A549 (cell line): ENCODE measurements around the gene SCAMP1. TPM values are rescaled to one million over a fixed set of nuclear protein-coding genes. Genes with fewer than 3 reads are reported as not detected.

ENCODE experiments used
- ATAC-seq, 2 experiments: fragments of 200-7000 bp in 1 of 2; fragments of >200 bp in 1 of 2; cut with Nextera tagmentation in 1 of 2; cut with Tn5 transposase in 1 of 2; 3 replicates each; pipeline versions ENCODE4 v1.8.0 to v1.9.1; 2018 to 2020; ENCODE audit warnings: mild to moderate bottlenecking in 1 of 2, moderate library complexity in 1 of 2
- CTCF ChIA-PET: fragments of 300-600 bp; sonication (Branson Sonifier 250); formaldehyde crosslinking; extraction: SDS; loops from one replicate; lab custom pipeline; 2021; ENCODE audit warnings: antibody characterized with exemption, inconsistent platforms; lab: Yijun Ruan, JAX
- POLR2A ChIA-PET: fragments of 350-600 bp; formaldehyde crosslinking; extraction: SDS; loops from one replicate; lab custom pipeline; 2021; ENCODE audit warnings: antibody characterized with exemption, inconsistent platforms; lab: Yijun Ruan, JAX
- DNase-seq, 2 experiments: peaks; one replicate each; pipeline versions ENCODE4 v3.0.0 to v3.0.0-alpha.2; 2011 to 2016; ENCODE audit warnings: low read depth in 1 of 2, low spot score in 1 of 2
- FAIRE-seq: peaks from 2 replicates; lab custom pipeline; 2011; peaks lifted over from hg19 to GRCh38; lab: Jason Lieb, UNC
- H3K27ac ChIP-seq, 2 experiments: fragments of >200 bp; sonication (Bioruptor Twin); formaldehyde crosslinking; 3 replicates each; pipeline ENCODE4 v1.5.1; 2016 to 2017
- H3K4me1 ChIP-seq: fragments of >200 bp; sonication (Bioruptor Twin); formaldehyde crosslinking; 3 replicates; pipeline ENCODE4 v1.6.1; 2016
- H3K4me2 ChIP-seq: fragments of >200 bp; sonication (Bioruptor Twin); formaldehyde crosslinking; 3 replicates; pipeline ENCODE4 v1.6.1; 2016
- H3K4me3 ChIP-seq: fragments of >200 bp; sonication (Bioruptor Twin); formaldehyde crosslinking; 3 replicates; pipeline ENCODE4 v1.5.1; 2016
- H3K9me3 ChIP-seq: fragments of >200 bp; sonication (Bioruptor Twin); formaldehyde crosslinking; 3 replicates; pipeline ENCODE4 v1.6.1; 2016
- BHLHE40 ChIP-seq: IDR thresholded peaks from 2 replicates; pipeline ENCODE4 v1.6.1; 2012; ENCODE audit warnings: low read depth, low read length, inconsistent platforms
- CEBPB ChIP-seq, 2 experiments: fragments of >200 bp in 1 of 2; sonication (Bioruptor Twin) in 1 of 2; formaldehyde crosslinking in 1 of 2; IDR thresholded peaks; 2 replicates each; pipeline ENCODE4 v1.6.1; 2012 to 2016
- CHD2 ChIP-seq: fragments of 150-350 bp; IDR thresholded peaks from 2 replicates; pipeline ENCODE4 v1.6.1; 2014; ENCODE audit warnings: low read length; ENCODE audit not compliant: partially characterized antibody
- EHF ChIP-seq: fragments of 250-450 bp; sonication (Bioruptor Pico); IDR thresholded peaks from 2 replicates; pipeline ENCODE4 v1.5.0; 2020; ENCODE audit warnings: mild to moderate bottlenecking
- EHMT2 ChIP-seq: fragments of 200-600 bp; sonication (generic); IDR thresholded peaks from 2 replicates; pipeline ENCODE4 v1.6.1; 2016; ENCODE audit warnings: antibody characterized with exemption, low read depth, mild to moderate bottlenecking, moderate library complexity
- FOSB ChIP-seq: fragments of 250-450 bp; sonication (Bioruptor Pico); IDR thresholded peaks from 2 replicates; pipeline ENCODE4 v1.5.0; 2020; ENCODE audit warnings: mild to moderate bottlenecking, moderate library complexity
- FOSL2 ChIP-seq, 2 experiments: fragments of 450-650 bp in 1 of 2; fragments of >200 bp in 1 of 2; sonication (Bioruptor Twin) in 1 of 2; formaldehyde crosslinking; IDR thresholded peaks; 2 replicates each; pipeline versions ENCODE4 v1.5.0 to v1.6.1; 2016 to 2020; ENCODE audit warnings: mild to moderate bottlenecking in 1 of 2, moderate library complexity in 1 of 2
- GATA3 ChIP-seq: IDR thresholded peaks from 2 replicates; pipeline ENCODE4 v1.6.1; 2012; ENCODE audit warnings: borderline replicate concordance
- HDAC2 ChIP-seq: fragments of 200-600 bp; sonication (generic); IDR thresholded peaks from 2 replicates; pipeline ENCODE4 v1.6.1; 2016
- HOXA7 ChIP-seq: fragments of 250-450 bp; sonication (Bioruptor Pico); IDR thresholded peaks from 2 replicates; pipeline ENCODE4 v1.5.0; 2020; ENCODE audit warnings: mild to moderate bottlenecking, moderate library complexity
- KDM5A ChIP-seq: fragments of 200-600 bp; sonication (generic); IDR thresholded peaks from 2 replicates; pipeline ENCODE4 v1.6.1; 2016; ENCODE audit warnings: antibody characterized with exemption, mild to moderate bottlenecking
- MAFK ChIP-seq: fragments of 450-650 bp; IDR thresholded peaks from 2 replicates; pipeline ENCODE4 v1.6.1; 2014; ENCODE audit not compliant: partially characterized antibody
- MAZ ChIP-seq: fragments of 150-350 bp; IDR thresholded peaks from 2 replicates; pipeline ENCODE4 v1.6.1; 2014; ENCODE audit warnings: antibody characterized with exemption, low read depth, low read length, borderline replicate concordance
- MYC ChIP-seq: IDR thresholded peaks from 2 replicates; pipeline ENCODE4 v1.6.1; 2012; ENCODE audit warnings: mild to moderate bottlenecking, inconsistent platforms, low read length, improper control_type of control experiment, borderline replicate concordance
- NFE2L2 ChIP-seq: fragments of 150-350 bp; conservative IDR thresholded peaks from 2 replicates; pipeline ENCODE4 v1.6.1; 2014; ENCODE audit warnings: low read length
- NPAS2 ChIP-seq: fragments of 250-450 bp; sonication (Bioruptor Pico); IDR thresholded peaks from 2 replicates; pipeline ENCODE4 v1.8.0; 2022; ENCODE audit warnings: mild to moderate bottlenecking, moderate library complexity, borderline replicate concordance
- POLR2A ChIP-seq: IDR thresholded peaks from 2 replicates; pipeline ENCODE4 v1.6.1; 2012; ENCODE audit warnings: mild to moderate bottlenecking, low read length
- RAD21 ChIP-seq, 2 experiments: fragments of >200 bp in 1 of 2; sonication (Bioruptor Twin) in 1 of 2; formaldehyde crosslinking in 1 of 2; IDR thresholded peaks in 1 of 2; conservative IDR thresholded peaks in 1 of 2; 2 replicates in 1 of 2; 3 replicates in 1 of 2; pipeline ENCODE4 v1.6.1; 2012 to 2018; ENCODE audit warnings: inconsistent platforms in 1 of 2
- RARB ChIP-seq: fragments of 250-450 bp; sonication (Bioruptor Pico); IDR thresholded peaks from 2 replicates; pipeline ENCODE4 v1.8.0; 2021; ENCODE audit warnings: mild to moderate bottlenecking, moderate library complexity
- SMC3 ChIP-seq: fragments of >200 bp; sonication (Bioruptor Twin); formaldehyde crosslinking; IDR thresholded peaks from 3 replicates; pipeline ENCODE4 v1.6.1; 2018; ENCODE audit warnings: inconsistent platforms
- SREBF2 ChIP-seq: fragments of 450-650 bp; IDR thresholded peaks from 2 replicates; pipeline ENCODE4 v1.6.1; 2014; ENCODE audit warnings: mild to moderate bottlenecking, moderate library complexity
- ZFP36 ChIP-seq: fragments of 450-650 bp; IDR thresholded peaks from 2 replicates; pipeline ENCODE4 v1.6.1; 2014; ENCODE audit warnings: borderline replicate concordance; ENCODE audit not compliant: partially characterized antibody
- ZSCAN20 ChIP-seq: fragments of 250-450 bp; sonication (Bioruptor Pico); IDR thresholded peaks from 2 replicates; pipeline ENCODE4 v1.8.0; 2022; ENCODE audit warnings: mild to moderate bottlenecking, moderate library complexity
- polyA plus RNA-seq, 4 experiments: library from polyadenylated mRNA; depleted of rRNA in 3 of 4; stranded (reverse); fragments of >200 nt; fragmentation: RNase III in 1 of 4; extraction: RNeasy Plus Mini Kit Qiagen cat#74134 plus additional on column Dnase treatment in 1 of 4; gene quantifications; 2 replicates in 3 of 4; 3 replicates in 1 of 4; pipeline ENCODE4 v1.2.3, GENCODE V29; 2011 to 2017
- TF ChIP-seq, protein P1 (sequence below): fragments of 250-450 bp; sonication (Bioruptor Pico); IDR thresholded peaks from 2 replicates; pipeline ENCODE4 v1.5.0; 2021; ENCODE audit warnings: mild to moderate bottlenecking, moderate library complexity, borderline replicate concordance
- TF ChIP-seq, protein P2 (sequence below): fragments of 450-650 bp; IDR thresholded peaks from 2 replicates; pipeline ENCODE4 v1.6.1; 2014; ENCODE audit warnings: antibody characterized with exemption
- TF ChIP-seq, protein P3 (sequence below): fragments of 150-350 bp; IDR thresholded peaks from 2 replicates; pipeline ENCODE4 v1.6.1; 2014; ENCODE audit warnings: low read depth, mild to moderate bottlenecking, low read length
- TF ChIP-seq, protein P4 (sequence below): IDR thresholded peaks from 2 replicates; pipeline ENCODE4 v1.6.1; 2012
- TF ChIP-seq, protein P5 (sequence below): fragments of >200 bp; sonication (Bioruptor Twin); formaldehyde crosslinking; IDR thresholded peaks from 3 replicates; pipeline ENCODE4 v1.5.1; 2016
- TF ChIP-seq, protein P6 (sequence below): fragments of >200 bp; sonication (Bioruptor Twin); formaldehyde crosslinking; IDR thresholded peaks from 3 replicates; pipeline ENCODE4 v1.6.1; 2016

Gene SCAMP1
- polyA plus RNA-seq, 2 of the 4 experiments (the other 2 are of a cell fraction), result 23.8 to 42.2 TPM

DNA sequence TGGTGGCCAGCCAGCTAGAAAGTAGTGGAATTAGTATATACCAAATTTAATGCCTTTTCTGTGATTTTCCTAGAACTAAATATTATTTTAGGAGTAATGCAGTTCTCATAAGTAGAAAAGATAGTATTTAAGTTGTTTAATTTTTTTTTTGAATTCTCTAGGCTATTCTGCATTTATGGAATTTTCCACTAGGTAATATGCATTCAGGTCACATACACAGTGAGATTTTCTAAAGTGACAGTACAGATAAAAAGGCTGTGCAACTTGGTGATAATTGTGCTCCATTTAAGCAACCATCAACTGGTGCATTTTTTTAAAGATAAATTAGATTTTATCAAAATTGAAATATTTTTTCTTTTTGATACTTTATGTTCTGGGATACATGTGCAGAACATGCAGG is 111.5 kb downstream of the SCAMP1 start:
- FAIRE-seq, result no peak
- Histone ChIP-seq H3K4me2 (no peak overlapping the region), H3K4me3 (no peak overlapping the region), H3K27ac (no peak overlapping the region), H3K4me1 (0 out of 3 replicates have a peak, but pooled peaks cover 4% of the 10 kb centered on the region), H3K9me3 (no peaks in the 10 kb centered on the region)
- TF ChIP-seq RARB (CRISPR knock-in tag) (no peak), NFE2L2 (no peak), HDAC2 (no peak), EHF (CRISPR knock-in tag) (no peak), SREBF2 (no peak), MAFK (no peak), CEBPB (IDR thresholded peaks at IDR 0.05) (no peak), MAZ (no peak)
- TF ChIP-seq, protein P1, sequence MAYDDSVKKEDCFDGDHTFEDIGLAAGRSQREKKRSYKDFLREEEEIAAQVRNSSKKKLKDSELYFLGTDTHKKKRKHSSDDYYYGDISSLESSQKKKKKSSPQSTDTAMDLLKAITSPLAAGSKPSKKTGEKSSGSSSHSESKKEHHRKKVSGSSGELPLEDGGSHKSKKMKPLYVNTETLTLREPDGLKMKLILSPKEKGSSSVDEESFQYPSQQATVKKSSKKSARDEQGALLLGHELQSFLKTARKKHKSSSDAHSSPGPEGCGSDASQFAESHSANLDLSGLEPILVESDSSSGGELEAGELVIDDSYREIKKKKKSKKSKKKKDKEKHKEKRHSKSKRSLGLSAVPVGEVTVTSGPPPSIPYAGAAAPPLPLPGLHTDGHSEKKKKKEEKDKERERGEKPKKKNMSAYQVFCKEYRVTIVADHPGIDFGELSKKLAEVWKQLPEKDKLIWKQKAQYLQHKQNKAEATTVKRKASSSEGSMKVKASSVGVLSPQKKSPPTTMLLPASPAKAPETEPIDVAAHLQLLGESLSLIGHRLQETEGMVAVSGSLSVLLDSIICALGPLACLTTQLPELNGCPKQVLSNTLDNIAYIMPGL (CRISPR knock-in tag), result no peak
- TF ChIP-seq, protein P2, sequence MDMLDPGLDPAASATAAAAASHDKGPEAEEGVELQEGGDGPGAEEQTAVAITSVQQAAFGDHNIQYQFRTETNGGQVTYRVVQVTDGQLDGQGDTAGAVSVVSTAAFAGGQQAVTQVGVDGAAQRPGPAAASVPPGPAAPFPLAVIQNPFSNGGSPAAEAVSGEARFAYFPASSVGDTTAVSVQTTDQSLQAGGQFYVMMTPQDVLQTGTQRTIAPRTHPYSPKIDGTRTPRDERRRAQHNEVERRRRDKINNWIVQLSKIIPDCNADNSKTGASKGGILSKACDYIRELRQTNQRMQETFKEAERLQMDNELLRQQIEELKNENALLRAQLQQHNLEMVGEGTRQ, result no peak
- DNase-seq, result no peak
- ChIA-PET POLR2A (no interaction called here), CTCF (interaction anchor here (0.6 to 2.9 kb wide), 15 partner anchors 12 to 495 kb away, joined by 3 to 12 read pairs (median 3); partner anchors contain the start of gene LHFPL2)
- no peak for ATAC-seq

DNA sequence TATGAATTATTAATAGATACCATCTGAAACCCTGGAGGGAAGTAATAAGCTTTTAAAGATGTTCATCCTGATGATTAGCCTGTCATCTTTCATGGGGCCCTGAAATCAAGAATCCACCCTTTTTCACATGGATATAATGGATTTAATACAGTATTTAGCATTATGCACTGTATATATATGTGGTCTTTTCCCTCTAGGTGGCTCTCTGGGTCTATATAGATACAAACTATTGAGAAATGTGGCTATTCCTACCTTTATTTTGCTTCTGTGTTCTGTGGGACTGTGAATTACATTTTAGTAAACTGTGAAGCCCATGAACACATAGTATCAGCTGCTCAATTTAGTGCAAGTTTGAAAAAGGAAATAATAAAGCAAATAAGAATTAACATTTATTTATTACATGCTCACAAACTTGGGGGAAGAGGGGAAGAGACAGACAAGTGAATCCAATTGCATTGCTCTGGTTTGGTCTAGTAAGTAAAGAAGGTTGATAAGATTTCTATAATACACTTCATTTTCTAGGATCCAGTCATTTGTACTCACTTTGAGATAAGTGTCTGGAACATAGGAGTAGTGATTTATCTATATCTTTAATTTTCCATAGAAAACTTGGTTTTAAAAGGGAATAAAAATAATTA is 112.2 kb downstream of the SCAMP1 start:
- CTCF ChIA-PET, result interaction anchor here (0.6 to 2.9 kb wide), 15 partner anchors 11 to 494 kb away, joined by 3 to 13 read pairs (median 3); partner anchors contain the start of gene LHFPL2
- ATAC-seq (peak; percentile 73 to 86; a peak in 5 of 6 replicates), FAIRE-seq (no peak), DNase-seq (no peak)
- TF ChIP-seq, protein P3, sequence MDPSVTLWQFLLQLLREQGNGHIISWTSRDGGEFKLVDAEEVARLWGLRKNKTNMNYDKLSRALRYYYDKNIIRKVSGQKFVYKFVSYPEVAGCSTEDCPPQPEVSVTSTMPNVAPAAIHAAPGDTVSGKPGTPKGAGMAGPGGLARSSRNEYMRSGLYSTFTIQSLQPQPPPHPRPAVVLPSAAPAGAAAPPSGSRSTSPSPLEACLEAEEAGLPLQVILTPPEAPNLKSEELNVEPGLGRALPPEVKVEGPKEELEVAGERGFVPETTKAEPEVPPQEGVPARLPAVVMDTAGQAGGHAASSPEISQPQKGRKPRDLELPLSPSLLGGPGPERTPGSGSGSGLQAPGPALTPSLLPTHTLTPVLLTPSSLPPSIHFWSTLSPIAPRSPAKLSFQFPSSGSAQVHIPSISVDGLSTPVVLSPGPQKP, result no peak
- TF ChIP-seq POLR2A (no peak), RARB (CRISPR knock-in tag) (no peak), FOSL2 (IDR thresholded peaks at IDR 0.05) (no peak), FOSL2 (CRISPR knock-in tag; IDR thresholded peaks at IDR 0.05) (no peak), GATA3 (no peak), SMC3 (peak; percentile 62), EHF (CRISPR knock-in tag) (no peak), MYC (no peak), CEBPB (IDR thresholded peaks at IDR 0.05) (peak in 1 of 2 experiments; percentile 40; a peak in 1 of 4 replicates), SREBF2 (no peak), BHLHE40 (no peak), CHD2 (no peak), MAZ (no peak), NPAS2 (CRISPR knock-in tag) (no peak), FOSB (no peak), RAD21 (conservative IDR thresholded peaks at IDR 0.05 in 1 of 2, IDR thresholded peaks at IDR 0.05 in 1 of 2) (peak; percentile 70), EHMT2 (no peak), ZSCAN20 (CRISPR knock-in tag) (no peak), HOXA7 (CRISPR knock-in tag) (no peak), ZFP36 (no peak), KDM5A (no peak)
- TF ChIP-seq, protein P4, sequence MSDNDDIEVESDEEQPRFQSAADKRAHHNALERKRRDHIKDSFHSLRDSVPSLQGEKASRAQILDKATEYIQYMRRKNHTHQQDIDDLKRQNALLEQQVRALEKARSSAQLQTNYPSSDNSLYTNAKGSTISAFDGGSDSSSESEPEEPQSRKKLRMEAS, result no peak
- TF ChIP-seq, protein P5, sequence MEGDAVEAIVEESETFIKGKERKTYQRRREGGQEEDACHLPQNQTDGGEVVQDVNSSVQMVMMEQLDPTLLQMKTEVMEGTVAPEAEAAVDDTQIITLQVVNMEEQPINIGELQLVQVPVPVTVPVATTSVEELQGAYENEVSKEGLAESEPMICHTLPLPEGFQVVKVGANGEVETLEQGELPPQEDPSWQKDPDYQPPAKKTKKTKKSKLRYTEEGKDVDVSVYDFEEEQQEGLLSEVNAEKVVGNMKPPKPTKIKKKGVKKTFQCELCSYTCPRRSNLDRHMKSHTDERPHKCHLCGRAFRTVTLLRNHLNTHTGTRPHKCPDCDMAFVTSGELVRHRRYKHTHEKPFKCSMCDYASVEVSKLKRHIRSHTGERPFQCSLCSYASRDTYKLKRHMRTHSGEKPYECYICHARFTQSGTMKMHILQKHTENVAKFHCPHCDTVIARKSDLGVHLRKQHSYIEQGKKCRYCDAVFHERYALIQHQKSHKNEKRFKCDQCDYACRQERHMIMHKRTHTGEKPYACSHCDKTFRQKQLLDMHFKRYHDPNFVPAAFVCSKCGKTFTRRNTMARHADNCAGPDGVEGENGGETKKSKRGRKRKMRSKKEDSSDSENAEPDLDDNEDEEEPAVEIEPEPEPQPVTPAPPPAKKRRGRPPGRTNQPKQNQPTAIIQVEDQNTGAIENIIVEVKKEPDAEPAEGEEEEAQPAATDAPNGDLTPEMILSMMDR, result peak; percentile 54
- TF ChIP-seq, protein P6, sequence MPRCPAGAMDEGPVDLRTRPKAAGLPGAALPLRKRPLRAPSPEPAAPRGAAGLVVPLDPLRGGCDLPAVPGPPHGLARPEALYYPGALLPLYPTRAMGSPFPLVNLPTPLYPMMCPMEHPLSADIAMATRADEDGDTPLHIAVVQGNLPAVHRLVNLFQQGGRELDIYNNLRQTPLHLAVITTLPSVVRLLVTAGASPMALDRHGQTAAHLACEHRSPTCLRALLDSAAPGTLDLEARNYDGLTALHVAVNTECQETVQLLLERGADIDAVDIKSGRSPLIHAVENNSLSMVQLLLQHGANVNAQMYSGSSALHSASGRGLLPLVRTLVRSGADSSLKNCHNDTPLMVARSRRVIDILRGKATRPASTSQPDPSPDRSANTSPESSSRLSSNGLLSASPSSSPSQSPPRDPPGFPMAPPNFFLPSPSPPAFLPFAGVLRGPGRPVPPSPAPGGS, result no peak
- no peak overlapping the region for H3K27ac ChIP-seq
- no peak overlapping the region for H3K4me3 ChIP-seq
- H3K9me3 ChIP-seq, result no peaks in the 10 kb centered on the region
- 0 out of 3 replicates have a peak, but pooled peaks cover 4% of the 10 kb centered on the region for H3K4me1 ChIP-seq
- no peak overlapping the region for H3K4me2 ChIP-seq
- POLR2A ChIA-PET, result no interaction called here
